NOMO-1 (cell line): ENCODE data around the gene WDTC1.
"Not testable (repeated sequence)": the region's sequence is repeated elsewhere in the genome, so short reads cannot be mapped to it uniquely, and the experiment has no call there.

Experiments
- DNase-seq, 2 experiments: peaks; one replicate each; lab custom pipeline; 2025; ENCODE audit not compliant: unreplicated experiment in 2 of 2; lab: John Stamatoyannopoulos, UW

WDTC1 gene

GRCh38 chr1:27234049-27234882 lies at the start of gene WDTC1:
WDTC1 (plus strand) TSS chr1:27234632; CDS start chr1:27261055, 26,423 bp downstream.
- peak; percentile 95 for DNase-seq

GRCh38 chr1:27184665-27185064 lies 49.8 kb upstream of the WDTC1 start:
- not testable (repeated sequence) for DNase-seq

- no peak for DNase-seq
Observed at GRCh38 chr1:27192039-27192529, 42.3 kb upstream of the WDTC1 start.

- no peak for DNase-seq
Observed at GRCh38 chr1:27193194-27193593, 41.2 kb upstream of the WDTC1 start.

- DNase-seq = no peak
Observed at GRCh38 chr1:27201295-27201694, 33.1 kb upstream of the WDTC1 start.

GRCh38 chr1:27203946-27204345 lies 30.5 kb upstream of the WDTC1 start:
- no peak for DNase-seq

GRCh38 chr1:27207238-27207637 lies 27.2 kb upstream of the WDTC1 start:
- not testable (repeated sequence) for DNase-seq

- not testable (repeated sequence) for DNase-seq
Observed at GRCh38 chr1:27208143-27208850, 26.1 kb upstream of the WDTC1 start.

GRCh38 chr1:27216466-27216865 lies 18.0 kb upstream of the WDTC1 start:
- DNase-seq = no peak

- DNase-seq = no peak
Observed at GRCh38 chr1:27217401-27217800, 17.0 kb upstream of the WDTC1 start.

GRCh38 chr1:27218736-27219135 lies 15.7 kb upstream of the WDTC1 start:
- no peak for DNase-seq

- DNase-seq = no peak
Observed at GRCh38 chr1:27220096-27220495, 14.3 kb upstream of the WDTC1 start.

GRCh38 chr1:27220702-27221497 lies 13.5 kb upstream of the WDTC1 start:
- not testable (repeated sequence) for DNase-seq

GRCh38 chr1:27225621-27226020 lies 8.8 kb upstream of the WDTC1 start:
- DNase-seq = no peak

- no peak for DNase-seq
Observed at GRCh38 chr1:27227765-27228164, 6.7 kb upstream of the WDTC1 start.

GRCh38 chr1:27233667-27234048 lies 774 bp upstream of the WDTC1 start:
- no peak for DNase-seq

GRCh38 chr1:27235827-27236226 lies 1.4 kb downstream of the WDTC1 start:
- peak; percentile 13 to 67 for DNase-seq

GRCh38 chr1:27237112-27237511 lies 2.7 kb downstream of the WDTC1 start:
- no peak for DNase-seq

- DNase-seq = no peak
Observed at GRCh38 chr1:27238032-27238431, 3.6 kb downstream of the WDTC1 start.

GRCh38 chr1:27241677-27242076 lies 7.2 kb downstream of the WDTC1 start:
- DNase-seq = no peak

GRCh38 chr1:27243665-27244064 lies 9.2 kb downstream of the WDTC1 start:
- not testable (repeated sequence) for DNase-seq
